Thymus (tissue), 11 donors: Measurements from ENCODE around the gene MAP3K15. TPM values are rescaled to one million over a fixed set of nuclear protein-coding genes. Genes with fewer than 3 reads are reported as not detected.

Experiments used
- DNase-seq, 9 donors: peaks; one replicate each; pipeline ENCODE4 v3.0.0-alpha.2; 2013; ENCODE audit warnings: low spot score in 9 of 9, low read depth in 6 of 9, missing footprints in 1 of 9
- H3K27ac ChIP-seq, 2 donors: one replicate each; pipeline ENCODE4 v1.5.1; 2013; ENCODE audit warnings: control low read depth in 1 of 2, low read depth in 1 of 2, low read length in 1 of 2, mild to moderate bottlenecking in 1 of 2, moderate library complexity in 1 of 2
- H3K27me3 ChIP-seq, 2 donors: one replicate each; pipeline ENCODE4 v1.5.1; 2013; ENCODE audit warnings: low read length in 1 of 2; ENCODE audit not compliant: control insufficient read depth in 2 of 2, insufficient read depth in 1 of 2
- H3K36me3 ChIP-seq, 2 donors: one replicate each; pipeline ENCODE4 v1.5.1; 2013; ENCODE audit warnings: low read length in 1 of 2, mild to moderate bottlenecking in 1 of 2, moderate library complexity in 1 of 2; ENCODE audit not compliant: control insufficient read depth in 2 of 2, insufficient read depth in 2 of 2
- H3K4me1 ChIP-seq, 2 donors: one replicate each; pipeline ENCODE4 v1.5.1; 2013; ENCODE audit warnings: low read length in 2 of 2; ENCODE audit not compliant: control insufficient read depth in 2 of 2, insufficient read depth in 2 of 2
- H3K4me3 ChIP-seq, 2 donors: one replicate each; pipeline ENCODE4 v1.5.1; 2013; ENCODE audit warnings: low read length in 2 of 2, control low read depth in 1 of 2, mild to moderate bottlenecking in 1 of 2
- H3K9me3 ChIP-seq, 2 donors: one replicate each; pipeline ENCODE4 v1.5.1; 2013; ENCODE audit warnings: low read length in 1 of 2, mild to moderate bottlenecking in 1 of 2; ENCODE audit not compliant: control insufficient read depth in 2 of 2, insufficient read depth in 1 of 2
- WGBS: extraction: QIAGEN DNeasy Blood & Tissue Kit; methylation state at CpG from one replicate; pipeline ENCODE4 v1.1.7; 2013; 5-methylcytosine and 5-hydroxymethylcytosine counted together
- polyA plus RNA-seq: library from polyadenylated mRNA; stranded (reverse); fragments of 200-250 nt; gene quantifications from one replicate; pipeline ENCODE4 v1.2.3, GENCODE V29; 2013
- total RNA-seq: library from RNA; stranded (reverse); fragments of 120-200 nt; gene quantifications from one replicate; pipeline ENCODE4 v1.2.4, GENCODE V29; 2013
- donor health status: healthy.

MAP3K15 gene
- total and polyA plus RNA-seq, 2 donors = 0.14 to 0.52 TPM

- no peak for DNase-seq
- Histone ChIP-seq H3K27ac (no peak overlapping the region), H3K36me3 (peaks cover 32 to 44% of the 10 kb centered on the region in 2 donors), H3K27me3 (no peaks in the 10 kb centered on the region), H3K4me3 (no peak overlapping the region), H3K9me3 (no peaks in the 10 kb centered on the region), H3K4me1 (no peaks in the 10 kb centered on the region)
- WGBS = 98% methylated on average over 19 of the region's 19 CpGs
Observed at GRCh38 chrX:19541931-19542330, 26.6 kb upstream of the MAP3K15 start.

DNA sequence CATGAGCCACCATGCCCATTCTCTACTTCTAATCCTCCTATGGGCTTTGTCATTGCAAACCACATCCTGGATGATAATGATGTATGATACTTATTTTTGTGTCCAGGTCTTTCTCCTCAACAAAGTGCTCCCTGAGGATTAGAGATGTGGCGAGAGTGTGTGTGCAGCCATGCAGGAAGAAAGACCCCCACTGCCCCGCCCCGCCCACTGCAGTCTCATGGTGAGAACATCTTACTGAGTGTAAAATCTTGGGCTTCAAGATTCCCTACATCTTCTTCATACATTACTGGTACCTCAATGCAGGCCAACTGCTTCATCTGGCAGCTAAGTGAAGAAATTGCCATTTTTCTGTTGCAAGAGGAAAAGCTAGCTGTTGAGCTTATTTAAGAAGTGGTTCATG lies 25.9 kb upstream of the MAP3K15 start:
- WGBS = 97% methylated on average over 3 of the region's 3 CpGs
- Histone ChIP-seq H3K27ac (no peak overlapping the region), H3K36me3 (peaks cover 38 to 42% of the 10 kb centered on the region in 2 donors), H3K27me3 (no peaks in the 10 kb centered on the region), H3K4me1 (no peaks in the 10 kb centered on the region), H3K4me3 (no peak overlapping the region), H3K9me3 (no peaks in the 10 kb centered on the region)
- DNase-seq = no peak

GRCh38 chrX:19540076-19540475 lies 24.8 kb upstream of the MAP3K15 start:
- H3K4me3 ChIP-seq = no peak overlapping the region
- H3K9me3 ChIP-seq = no peaks in the 10 kb centered on the region
- no peaks in the 10 kb centered on the region for H3K4me1 ChIP-seq
- WGBS = 98% methylated on average over 3 of the region's 3 CpGs
- no peaks in the 10 kb centered on the region for H3K27me3 ChIP-seq
- H3K36me3 ChIP-seq = peaks cover 33 to 50% of the 10 kb centered on the region in 2 donors
- no peak for DNase-seq
- H3K27ac ChIP-seq = no peak overlapping the region

DNA sequence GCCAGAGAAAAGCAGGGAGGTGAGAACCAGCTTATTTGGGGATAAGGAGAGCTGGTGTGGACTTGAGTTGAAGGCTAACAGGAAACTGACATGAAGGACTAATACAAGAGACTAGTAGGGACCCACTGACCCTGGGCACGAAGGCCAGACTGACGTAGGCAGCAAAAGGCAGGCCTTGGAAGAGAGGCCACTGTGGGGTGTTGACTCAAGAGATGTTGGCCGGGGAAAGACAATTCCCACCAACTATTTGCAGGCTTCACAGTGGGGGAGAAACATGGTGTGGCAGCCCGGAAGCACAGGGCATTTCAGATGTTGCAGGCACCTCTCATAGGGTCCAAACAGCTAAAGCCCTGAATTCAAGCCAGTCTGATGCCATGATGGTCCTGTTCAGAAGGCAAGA lies 24.4 kb upstream of the MAP3K15 start:
- Histone ChIP-seq H3K27me3 (no peaks in the 10 kb centered on the region), H3K4me1 (no peaks in the 10 kb centered on the region), H3K27ac (no peak overlapping the region), H3K36me3 (peaks cover 33 to 50% of the 10 kb centered on the region in 2 donors), H3K4me3 (no peak overlapping the region), H3K9me3 (no peaks in the 10 kb centered on the region)
- no peak for DNase-seq
- 100% methylated on average over 4 of the region's 4 CpGs for WGBS

DNA sequence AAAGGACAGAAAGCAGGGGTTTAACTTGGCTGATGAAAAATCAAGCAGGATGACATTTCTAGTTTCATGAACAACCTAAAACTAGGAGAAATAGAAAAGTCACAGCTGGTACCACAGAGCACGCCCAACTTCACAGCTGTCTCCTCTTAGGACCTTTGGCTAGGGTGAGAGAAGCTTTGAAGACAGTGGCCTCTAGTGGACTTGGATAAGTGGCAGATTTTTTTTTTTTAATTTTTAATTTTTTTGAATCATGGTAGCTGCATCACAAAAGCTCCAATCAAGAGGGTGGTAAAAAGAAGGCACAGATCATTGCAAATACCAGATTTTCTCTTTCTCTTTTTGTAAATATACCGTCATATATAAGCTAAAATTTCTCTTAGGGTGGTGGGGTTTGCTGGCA lies 20.2 kb upstream of the MAP3K15 start:
- Histone ChIP-seq H3K27me3 (no peaks in the 10 kb centered on the region), H3K36me3 (peaks cover 10 to 26% of the 10 kb centered on the region in 2 donors), H3K9me3 (no peaks in the 10 kb centered on the region), H3K4me3 (no peak overlapping the region), H3K27ac (no peak overlapping the region), H3K4me1 (no peaks in the 10 kb centered on the region)
- DNase-seq = no peak
- 95% methylated on average over 2 of the region's 2 CpGs for WGBS

GRCh38 chrX:19532709-19533108 lies 17.4 kb upstream of the MAP3K15 start:
- Histone ChIP-seq H3K27ac (no peak overlapping the region), H3K4me1 (no peaks in the 10 kb centered on the region), H3K9me3 (no peaks in the 10 kb centered on the region), H3K4me3 (no peak overlapping the region), H3K36me3 (peaks cover 8 to 13% of the 10 kb centered on the region in 2 donors), H3K27me3 (no peaks in the 10 kb centered on the region)
- no peak for DNase-seq
- WGBS = 93% methylated on average over 8 of the region's 8 CpGs

GRCh38 chrX:19517965-19518364 lies 2.7 kb upstream of the MAP3K15 start:
- 93% methylated on average over 4 of the region's 4 CpGs for WGBS
- Histone ChIP-seq H3K36me3 (no peaks in the 10 kb centered on the region), H3K27ac (no peak overlapping the region), H3K4me3 (no peak overlapping the region), H3K9me3 (no peaks in the 10 kb centered on the region), H3K27me3 (peaks cover 2 to 29% of the 10 kb centered on the region in 2 donors), H3K4me1 (peaks cover 0 to 2% of the 10 kb centered on the region in 2 donors)
- DNase-seq = no peak

- Histone ChIP-seq H3K4me1 (peaks cover 0 to 2% of the 10 kb centered on the region in 2 donors), H3K27ac (no peak overlapping the region), H3K27me3 (peaks cover 2 to 35% of the 10 kb centered on the region in 2 donors), H3K9me3 (no peaks in the 10 kb centered on the region), H3K36me3 (no peaks in the 10 kb centered on the region), H3K4me3 (peak overlapping the region in 1 of 2 donors; percentile 45)
- DNase-seq = no peak
- 2% methylated on average over 23 of the region's 23 CpGs for WGBS
Observed at GRCh38 chrX:19515615-19516105, 352 bp upstream of the MAP3K15 start.

GRCh38 chrX:19513383-19513782 lies 1.9 kb downstream of the MAP3K15 start:
- H3K4me1 ChIP-seq = peaks cover 0 to 2% of the 10 kb centered on the region in 2 donors
- no peaks in the 10 kb centered on the region for H3K9me3 ChIP-seq
- no peak overlapping the region for H3K4me3 ChIP-seq
- no peak overlapping the region for H3K27ac ChIP-seq
- no peak for DNase-seq
- H3K36me3 ChIP-seq = no peaks in the 10 kb centered on the region
- peaks cover 2 to 35% of the 10 kb centered on the region in 2 donors for H3K27me3 ChIP-seq
- 25% methylated on average over 4 of the region's 4 CpGs for WGBS
